Measurements from ENCODE around the gene RPTOR. TPM values are rescaled to one million over a fixed set of nuclear protein-coding genes. Genes with fewer than 3 reads are reported as not detected.

RPTOR gene
- polyA plus RNA-seq, 1 experiment: 10.8 TPM

- TF ChIP-seq, protein P1, sequence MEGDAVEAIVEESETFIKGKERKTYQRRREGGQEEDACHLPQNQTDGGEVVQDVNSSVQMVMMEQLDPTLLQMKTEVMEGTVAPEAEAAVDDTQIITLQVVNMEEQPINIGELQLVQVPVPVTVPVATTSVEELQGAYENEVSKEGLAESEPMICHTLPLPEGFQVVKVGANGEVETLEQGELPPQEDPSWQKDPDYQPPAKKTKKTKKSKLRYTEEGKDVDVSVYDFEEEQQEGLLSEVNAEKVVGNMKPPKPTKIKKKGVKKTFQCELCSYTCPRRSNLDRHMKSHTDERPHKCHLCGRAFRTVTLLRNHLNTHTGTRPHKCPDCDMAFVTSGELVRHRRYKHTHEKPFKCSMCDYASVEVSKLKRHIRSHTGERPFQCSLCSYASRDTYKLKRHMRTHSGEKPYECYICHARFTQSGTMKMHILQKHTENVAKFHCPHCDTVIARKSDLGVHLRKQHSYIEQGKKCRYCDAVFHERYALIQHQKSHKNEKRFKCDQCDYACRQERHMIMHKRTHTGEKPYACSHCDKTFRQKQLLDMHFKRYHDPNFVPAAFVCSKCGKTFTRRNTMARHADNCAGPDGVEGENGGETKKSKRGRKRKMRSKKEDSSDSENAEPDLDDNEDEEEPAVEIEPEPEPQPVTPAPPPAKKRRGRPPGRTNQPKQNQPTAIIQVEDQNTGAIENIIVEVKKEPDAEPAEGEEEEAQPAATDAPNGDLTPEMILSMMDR (IDR thresholded peaks at IDR 0.05; ENCODE audit: insufficient read depth, low read depth, low read length): no peak
- Histone ChIP-seq H3K36me3 (ENCODE audit: control insufficient read depth, insufficient read depth, low read length) (no peaks in the 10 kb centered on the region), H3K27me3 (ENCODE audit: control insufficient read depth, insufficient read depth, low read length) (peaks cover 2% of the 10 kb centered on the region; the same call in 1 of the 2 replicates), H3K4me3 (ENCODE audit: low read depth, low read length) (no peak overlapping the region)
- DNase-seq (ENCODE audit: low read depth): no peak
- ChIA-PET CTCF (no interaction called here), POLR2A (interaction anchor here (0.6 kb wide), 1 partner anchor 8 kb away, joined by 11 read pairs; no protein-coding TSS in a partner anchor)
Measured at GRCh38 chr17:80520810-80521455, 23.7 kb upstream of the RPTOR start.

GRCh38 chr17:80523054-80523744 is 21.4 kb upstream of the RPTOR start:
- H3K4me3 ChIP-seq (ENCODE audit: low read depth, low read length): no peak overlapping the region
- TF ChIP-seq, protein P1 (IDR thresholded peaks at IDR 0.05; ENCODE audit: insufficient read depth, low read depth, low read length): no peak
- ChIA-PET POLR2A (no interaction called here), CTCF (interaction anchor here (0.8 to 1.0 kb wide), 2 partner anchors 16 to 66 kb away, joined by 3 read pairs; no protein-coding TSS in a partner anchor)
- no peak for DNase-seq (ENCODE audit: low read depth)
- no peaks in the 10 kb centered on the region for H3K36me3 ChIP-seq (ENCODE audit: control insufficient read depth, insufficient read depth, low read length)
- peaks cover 2% of the 10 kb centered on the region for H3K27me3 ChIP-seq (ENCODE audit: control insufficient read depth, insufficient read depth, low read length)

- Histone ChIP-seq H3K27me3 (ENCODE audit: control insufficient read depth, insufficient read depth, low read length) (peaks cover 2% of the 10 kb centered on the region), H3K4me3 (ENCODE audit: low read depth, low read length) (no peak overlapping the region), H3K36me3 (ENCODE audit: control insufficient read depth, insufficient read depth, low read length) (no peaks in the 10 kb centered on the region)
- ChIA-PET CTCF (no interaction called here), POLR2A (no interaction called here)
- TF ChIP-seq, protein P1 (IDR thresholded peaks at IDR 0.05; ENCODE audit: insufficient read depth, low read depth, low read length): no peak
- no peak for DNase-seq (ENCODE audit: low read depth)
Measured at GRCh38 chr17:80523956-80524712, 20.5 kb upstream of the RPTOR start.

DNA sequence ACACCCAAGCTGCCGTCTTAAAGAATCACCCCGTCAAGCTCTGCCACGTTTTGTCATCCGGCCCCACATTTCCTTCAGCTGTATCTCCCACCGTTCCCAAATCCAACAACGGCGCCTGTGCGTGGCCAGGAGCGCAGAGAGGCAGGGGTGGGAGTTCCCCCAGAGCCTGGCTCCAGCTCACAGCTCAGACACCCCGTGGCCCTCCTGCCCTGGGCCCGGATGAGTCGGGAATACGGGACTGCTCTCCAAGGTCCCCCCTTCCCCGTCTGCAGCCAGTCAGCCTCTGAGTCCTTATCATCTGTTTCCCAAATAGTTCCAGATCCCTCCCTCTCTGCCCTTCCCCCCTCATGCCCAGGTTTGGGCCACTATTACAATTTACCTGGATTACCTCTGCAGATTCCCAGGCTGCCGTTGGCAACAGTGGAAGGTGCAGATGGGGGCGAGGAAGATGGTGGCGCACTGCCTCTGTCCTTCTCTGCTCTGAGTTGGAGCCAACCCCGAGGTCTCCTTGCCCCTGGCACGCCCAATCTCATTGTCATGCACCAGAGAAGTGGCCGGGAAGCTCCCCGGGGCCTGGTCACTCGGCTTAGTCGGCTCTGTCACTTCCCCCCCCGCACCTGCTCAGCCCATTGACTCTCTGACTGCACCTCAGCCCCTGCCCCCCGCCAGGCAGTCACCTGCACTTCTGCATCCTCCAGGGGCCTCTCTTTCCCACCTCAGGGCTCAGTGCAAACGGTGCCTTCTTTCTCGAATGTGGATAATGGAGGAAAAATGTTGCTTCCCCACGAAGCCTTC is 18.3 kb upstream of the RPTOR start:
- ChIA-PET POLR2A (no interaction called here), CTCF (no interaction called here)
- DNase-seq (ENCODE audit: low read depth): no peak

More for the DNA sequence above, 18.3 kb upstream of the RPTOR start:
- H3K36me3 ChIP-seq (ENCODE audit: control insufficient read depth, insufficient read depth, low read length): no peaks in the 10 kb centered on the region
- H3K4me3 ChIP-seq (ENCODE audit: low read depth, low read length): no peak overlapping the region
- H3K27me3 ChIP-seq (ENCODE audit: control insufficient read depth, insufficient read depth, low read length): peaks cover 2% of the 10 kb centered on the region; the same call in 1 of the 2 replicates
- TF ChIP-seq, protein P1 (IDR thresholded peaks at IDR 0.05; ENCODE audit: insufficient read depth, low read depth, low read length): no peak

All from BJ (cell line).